Ishikawa (cell line): ENCODE data around the gene SMO.
A peak's percentile ranks its signal among the peaks of the same experiment; 100 is the strongest.

Source experiments
- CEBPB ChIP-seq: IDR thresholded peaks from 2 replicates; pipeline ENCODE4 v1.6.1; 2012
- CREB1 ChIP-seq: IDR thresholded peaks from 2 replicates; pipeline ENCODE4 v1.6.1; 2012; ENCODE audit warnings: low read depth
- EGR1 ChIP-seq: IDR thresholded peaks from 2 replicates; pipeline ENCODE4 v1.6.1; 2012
- EP300 ChIP-seq: IDR thresholded peaks from 2 replicates; pipeline ENCODE4 v1.6.1; 2012; ENCODE audit warnings: borderline replicate concordance
- FOXM1 ChIP-seq: IDR thresholded peaks from 2 replicates; pipeline ENCODE4 v1.6.1; 2012; ENCODE audit warnings: low read depth, borderline replicate concordance
- NFIC ChIP-seq: IDR thresholded peaks from 2 replicates; pipeline ENCODE4 v1.6.1; 2012
- RAD21 ChIP-seq: IDR thresholded peaks from 2 replicates; pipeline ENCODE4 v1.6.1; 2012; ENCODE audit warnings: low read depth
- REST ChIP-seq: IDR thresholded peaks from 2 replicates; pipeline ENCODE4 v1.6.1; 2012; ENCODE audit warnings: low read depth, mild to moderate bottlenecking
- TAF1 ChIP-seq: IDR thresholded peaks from 2 replicates; pipeline ENCODE4 v1.6.1; 2012; ENCODE audit warnings: low read depth, mild to moderate bottlenecking
- TCF12 ChIP-seq: IDR thresholded peaks from 2 replicates; pipeline ENCODE4 v1.6.1; 2012; ENCODE audit warnings: low read depth
- TEAD4 ChIP-seq: IDR thresholded peaks from 2 replicates; pipeline ENCODE4 v1.6.1; 2012
- YY1 ChIP-seq: IDR thresholded peaks from 2 replicates; pipeline ENCODE4 v1.6.1; 2012; ENCODE audit warnings: low read depth
- ZBTB7A ChIP-seq: IDR thresholded peaks from 2 replicates; pipeline ENCODE4 v1.6.1; 2012; ENCODE audit warnings: low read depth
- TF ChIP-seq, protein P1 (sequence below): IDR thresholded peaks from 2 replicates; pipeline ENCODE4 v1.6.1; 2012
- TF ChIP-seq, protein P2 (sequence below): IDR thresholded peaks from 2 replicates; pipeline ENCODE4 v1.6.1; 2012

The SMO gene

GRCh38 chr7:129188892-129189660 is 643 bp downstream of the SMO start:
- no peak for TF ChIP-seq RAD21
- TF ChIP-seq, protein P1, sequence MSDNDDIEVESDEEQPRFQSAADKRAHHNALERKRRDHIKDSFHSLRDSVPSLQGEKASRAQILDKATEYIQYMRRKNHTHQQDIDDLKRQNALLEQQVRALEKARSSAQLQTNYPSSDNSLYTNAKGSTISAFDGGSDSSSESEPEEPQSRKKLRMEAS, result peak; percentile 58
- TF ChIP-seq REST, result no peak
- TF ChIP-seq, protein P2, sequence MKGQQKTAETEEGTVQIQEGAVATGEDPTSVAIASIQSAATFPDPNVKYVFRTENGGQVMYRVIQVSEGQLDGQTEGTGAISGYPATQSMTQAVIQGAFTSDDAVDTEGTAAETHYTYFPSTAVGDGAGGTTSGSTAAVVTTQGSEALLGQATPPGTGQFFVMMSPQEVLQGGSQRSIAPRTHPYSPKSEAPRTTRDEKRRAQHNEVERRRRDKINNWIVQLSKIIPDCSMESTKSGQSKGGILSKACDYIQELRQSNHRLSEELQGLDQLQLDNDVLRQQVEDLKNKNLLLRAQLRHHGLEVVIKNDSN, result no peak
- TF ChIP-seq TAF1, result no peak
- TF ChIP-seq TEAD4, result no peak
- no peak for TF ChIP-seq CEBPB

DNA sequence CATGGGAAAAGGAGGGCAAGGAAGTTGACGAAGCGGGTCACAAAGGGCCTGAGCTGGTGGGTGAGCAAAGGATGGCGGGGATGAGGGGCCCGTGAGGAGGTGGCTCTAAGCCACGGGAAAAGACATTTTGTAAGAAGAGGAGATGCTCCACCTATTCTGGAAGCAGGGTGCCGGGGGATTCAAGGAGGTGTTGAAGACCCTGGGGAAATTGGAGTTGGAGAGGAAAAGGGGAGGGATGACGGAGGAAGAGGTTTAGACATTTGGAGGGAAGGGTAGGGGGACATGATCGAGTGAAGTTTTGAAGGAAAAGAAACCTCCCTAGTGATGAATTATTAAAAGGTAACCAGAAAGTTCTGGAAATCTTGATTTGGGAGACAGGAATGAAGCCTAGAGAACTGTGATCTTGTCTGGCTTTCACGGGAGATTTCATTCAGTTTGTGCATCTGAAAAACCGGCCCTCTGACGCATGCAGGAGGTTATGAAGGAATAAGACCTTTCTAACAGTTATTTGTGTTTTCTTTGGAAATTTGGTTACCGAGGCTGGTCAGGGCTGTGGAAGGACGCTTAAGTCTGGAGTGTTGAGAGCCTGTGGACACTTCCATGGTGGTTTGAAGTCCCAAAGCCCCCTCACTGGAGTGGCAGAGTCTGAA is 1.4 kb downstream of the SMO start:
- TF ChIP-seq NFIC (no peak), CREB1 (no peak), TCF12 (no peak), EP300 (no peak), FOXM1 (no peak), TAF1 (no peak), ZBTB7A (no peak), CEBPB (no peak), EGR1 (no peak), REST (no peak)
- TF ChIP-seq, protein P2, result no peak
- TF ChIP-seq, protein P1, result no peak

DNA sequence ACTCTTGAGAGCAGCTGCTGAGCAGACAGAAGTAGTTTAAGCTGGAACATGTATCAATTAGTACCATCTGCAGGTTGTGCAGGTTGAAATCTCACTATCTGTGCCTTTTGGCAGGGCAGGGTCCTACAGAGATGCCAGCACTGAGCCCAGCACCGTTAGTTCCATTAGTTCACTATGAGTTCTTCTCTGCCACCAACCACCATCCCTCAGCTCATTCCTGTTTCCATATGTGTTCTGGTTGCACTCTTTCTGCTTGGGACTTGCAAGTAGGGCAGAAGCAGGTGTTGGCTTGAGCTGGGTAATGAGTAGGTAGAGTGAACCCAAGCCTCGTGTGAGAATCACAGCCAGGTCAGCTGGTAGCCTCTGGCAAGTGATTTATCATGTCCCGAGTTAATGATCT is 2.8 kb downstream of the SMO start:
- TF ChIP-seq, protein P2, result no peak

DNA sequence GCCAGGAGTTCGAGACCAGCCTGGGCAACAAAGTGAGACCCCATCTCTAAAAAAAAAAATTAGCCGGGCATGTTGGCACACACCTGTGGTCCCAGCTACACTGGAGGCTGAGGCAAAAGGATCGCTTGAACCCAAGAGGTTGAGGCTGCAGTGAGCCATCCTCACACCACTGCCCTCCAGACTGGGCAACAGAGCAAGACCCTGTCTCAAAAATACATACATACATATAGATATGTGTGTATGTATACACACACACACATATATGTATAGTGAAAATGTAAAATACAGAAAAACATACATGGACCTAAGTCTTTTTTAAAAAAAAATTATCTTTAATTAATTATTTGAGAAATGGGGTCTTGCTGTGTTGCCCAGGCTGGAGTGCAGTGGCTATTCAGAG is 5.5 kb downstream of the SMO start:
- TF ChIP-seq CEBPB, result no peak
- TF ChIP-seq REST, result no peak
- no peak for TF ChIP-seq RAD21
- no peak for TF ChIP-seq TEAD4
- no peak for TF ChIP-seq CREB1
- no peak for TF ChIP-seq EP300
- no peak for TF ChIP-seq EGR1
- no peak for TF ChIP-seq NFIC
- TF ChIP-seq TCF12, result no peak
- TF ChIP-seq, protein P1, result no peak
- no peak for TF ChIP-seq FOXM1
- TF ChIP-seq YY1, result no peak
- TF ChIP-seq, protein P2, result no peak
- no peak for TF ChIP-seq TAF1
- no peak for TF ChIP-seq ZBTB7A
